Activated naive CD4-positive, alpha-beta T cell treated with Interleukin-2 at 50 U/mL for 16 hours (primary cell): Measurements from ENCODE around the gene ANKRD29.
A peak's percentile ranks its signal among the peaks of the same experiment; 100 is the strongest.

Experiments used
- DNase-seq: peaks from one replicate; pipeline ENCODE4 v3.0.0-alpha.2; 2020

The ANKRD29 gene

DNA sequence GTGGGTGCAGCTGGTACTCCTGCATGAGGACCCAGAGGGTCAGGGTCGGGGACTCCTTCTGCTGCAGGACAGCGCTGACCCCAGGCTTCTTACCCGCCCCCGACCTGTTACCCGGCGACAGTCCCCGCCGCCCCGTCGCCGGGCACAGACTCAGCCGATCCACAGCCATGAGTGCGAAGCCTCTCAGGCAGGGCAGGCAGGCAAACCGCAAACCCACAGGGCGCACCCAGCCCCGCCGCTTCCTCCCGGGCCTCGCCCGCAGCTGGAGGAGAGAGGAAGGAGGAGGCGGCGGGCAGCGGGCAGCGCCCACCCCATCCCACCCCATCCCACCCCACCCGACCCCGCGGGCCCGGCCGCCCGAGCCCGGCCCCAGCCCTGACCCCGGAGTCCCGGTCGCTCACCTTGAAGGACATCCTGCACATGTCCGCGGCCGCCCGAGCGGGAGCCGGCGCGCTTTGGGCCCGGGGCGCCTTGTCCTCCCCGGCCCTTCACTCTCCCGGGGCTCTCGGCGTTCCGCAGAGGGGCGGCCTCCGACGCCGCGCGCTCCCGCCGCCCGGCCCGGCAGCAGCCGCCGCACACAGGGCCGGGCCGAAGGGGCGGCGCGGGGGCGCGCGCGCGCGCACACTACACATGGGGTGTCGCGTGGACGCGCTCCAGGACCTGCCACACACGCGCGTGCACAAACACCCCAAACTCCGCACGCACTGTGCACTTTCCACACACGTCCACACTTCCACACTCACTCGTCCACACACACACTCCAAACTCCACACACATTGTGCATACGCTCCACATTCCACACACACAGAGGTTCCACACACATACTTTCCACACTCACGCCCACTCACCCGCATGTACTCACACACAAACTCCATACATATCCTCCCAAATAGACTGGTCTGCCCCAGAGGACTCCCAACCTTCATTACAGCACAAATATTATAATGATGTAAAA lies at the start of gene ANKRD29:
Gene ANKRD29, minus strand, starts transcription at position 603 of the 955 bp plus-strand sequence. Its CDS starts 181 bp downstream, at position 422.
- peak; percentile 50 for DNase-seq

DNA sequence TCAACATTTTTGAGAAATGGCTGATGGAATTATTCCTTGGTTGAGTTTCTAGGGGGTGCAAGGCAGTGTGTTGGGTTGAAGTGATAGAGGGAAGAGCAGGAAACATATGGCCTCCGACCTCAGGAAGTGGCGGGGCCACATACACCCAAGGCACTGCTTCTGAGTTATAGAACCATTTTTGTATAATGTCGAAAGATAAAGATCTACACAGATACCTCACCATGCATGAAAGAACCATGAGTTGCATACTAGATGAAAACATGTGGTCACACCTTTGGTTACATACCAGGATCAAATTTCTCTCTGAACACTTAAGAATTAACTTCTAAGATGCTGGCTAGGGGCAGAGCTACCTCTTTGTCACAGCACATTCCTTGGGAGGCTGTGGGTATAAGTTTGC lies 49.7 kb upstream of the ANKRD29 start:
- DNase-seq: no peak

DNA sequence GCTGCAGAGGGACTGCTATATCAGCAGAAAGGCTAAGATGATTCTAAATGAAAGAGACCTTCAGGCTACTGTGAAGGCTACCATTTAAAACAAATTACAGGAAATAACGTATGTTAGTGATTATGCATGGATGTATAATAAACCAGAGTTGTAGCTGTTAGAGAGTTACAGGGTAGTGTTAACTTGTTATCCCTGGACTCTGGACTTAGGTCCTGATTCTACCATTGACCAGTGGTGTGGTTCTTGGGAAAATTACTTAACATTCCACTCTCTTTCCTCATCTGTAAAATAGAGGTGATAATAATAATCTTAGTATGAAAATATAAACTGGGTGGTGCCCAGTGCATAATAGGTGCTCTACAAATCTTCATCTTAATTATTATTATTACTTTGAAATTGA lies 48.7 kb upstream of the ANKRD29 start:
- no peak for DNase-seq

- DNase-seq: no peak
Measured at GRCh38 chr18:23710946-23711345, 48.2 kb upstream of the ANKRD29 start.

- DNase-seq: no peak
Measured at GRCh38 chr18:23710068-23710527, 47.4 kb upstream of the ANKRD29 start.

DNA sequence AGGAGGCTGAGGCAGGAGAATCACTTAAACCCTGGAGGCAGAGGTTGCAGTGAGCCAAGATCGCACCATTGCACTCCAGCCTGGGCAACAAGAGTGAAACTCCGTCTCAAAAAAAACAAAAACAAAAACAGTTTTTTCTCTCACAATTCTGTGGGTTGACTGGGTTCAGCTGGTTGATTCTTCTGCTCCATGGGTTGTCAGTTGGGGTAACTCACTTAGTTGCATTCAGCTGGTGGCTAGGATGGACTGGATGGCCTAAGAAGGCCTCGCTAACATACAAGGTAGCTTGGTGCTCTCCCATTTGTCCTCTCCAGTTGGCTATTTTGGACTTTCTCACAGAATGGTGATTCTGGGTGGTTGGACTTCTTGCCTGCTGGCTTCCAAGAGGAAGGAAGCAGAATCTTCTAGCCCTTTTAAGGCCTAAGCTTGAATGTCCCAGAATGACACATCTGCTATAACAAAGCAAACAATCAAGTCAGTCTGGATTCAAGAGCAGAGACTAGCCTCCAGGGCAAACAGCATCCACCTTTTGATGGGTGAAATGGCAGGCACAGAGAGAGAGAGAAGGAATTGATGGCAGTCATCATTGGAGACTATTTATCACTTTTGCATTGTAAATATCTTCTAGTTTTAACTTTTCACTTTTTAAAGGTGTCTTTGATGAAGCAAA lies 44.4 kb upstream of the ANKRD29 start:
- DNase-seq: no peak

DNA sequence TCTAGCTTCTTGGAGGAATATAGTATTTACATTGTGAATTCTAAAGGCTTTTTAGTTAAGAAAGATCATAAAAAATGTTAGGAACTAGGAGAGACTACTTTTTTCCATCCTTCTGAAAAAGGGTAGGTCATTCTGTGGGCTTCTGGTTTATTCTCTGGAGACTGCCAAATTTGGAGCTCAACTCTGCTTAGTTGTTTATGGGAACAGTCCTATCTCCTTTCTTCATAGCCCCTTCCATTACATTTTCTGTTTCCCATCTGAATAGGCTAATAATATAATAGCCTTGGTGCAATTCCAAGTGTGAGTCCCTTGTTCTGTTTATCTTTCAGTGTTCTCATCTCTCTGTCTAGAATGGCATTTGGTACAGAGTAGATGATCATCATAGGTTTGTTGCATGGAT lies 42.1 kb upstream of the ANKRD29 start:
- DNase-seq: no peak

DNA sequence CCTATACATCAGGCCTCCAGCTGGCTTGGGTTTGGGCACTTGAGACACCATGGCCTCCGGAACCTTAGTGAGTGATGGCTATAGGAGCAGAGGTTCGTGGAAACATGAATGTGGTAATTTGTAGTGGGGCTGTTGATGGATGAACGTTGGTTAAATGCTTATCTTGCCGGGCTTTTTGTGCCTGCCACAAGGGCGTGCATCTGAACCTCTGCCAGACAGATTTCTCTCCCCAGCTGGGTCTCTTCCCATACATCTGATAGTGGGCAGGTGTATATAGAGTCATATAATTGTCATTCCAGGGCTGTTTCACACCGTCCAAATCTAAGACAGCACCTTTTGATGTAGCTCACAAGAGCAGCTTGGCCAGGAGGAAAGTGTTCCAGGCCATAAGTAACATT lies 41.3 kb upstream of the ANKRD29 start:
- DNase-seq: no peak

DNA sequence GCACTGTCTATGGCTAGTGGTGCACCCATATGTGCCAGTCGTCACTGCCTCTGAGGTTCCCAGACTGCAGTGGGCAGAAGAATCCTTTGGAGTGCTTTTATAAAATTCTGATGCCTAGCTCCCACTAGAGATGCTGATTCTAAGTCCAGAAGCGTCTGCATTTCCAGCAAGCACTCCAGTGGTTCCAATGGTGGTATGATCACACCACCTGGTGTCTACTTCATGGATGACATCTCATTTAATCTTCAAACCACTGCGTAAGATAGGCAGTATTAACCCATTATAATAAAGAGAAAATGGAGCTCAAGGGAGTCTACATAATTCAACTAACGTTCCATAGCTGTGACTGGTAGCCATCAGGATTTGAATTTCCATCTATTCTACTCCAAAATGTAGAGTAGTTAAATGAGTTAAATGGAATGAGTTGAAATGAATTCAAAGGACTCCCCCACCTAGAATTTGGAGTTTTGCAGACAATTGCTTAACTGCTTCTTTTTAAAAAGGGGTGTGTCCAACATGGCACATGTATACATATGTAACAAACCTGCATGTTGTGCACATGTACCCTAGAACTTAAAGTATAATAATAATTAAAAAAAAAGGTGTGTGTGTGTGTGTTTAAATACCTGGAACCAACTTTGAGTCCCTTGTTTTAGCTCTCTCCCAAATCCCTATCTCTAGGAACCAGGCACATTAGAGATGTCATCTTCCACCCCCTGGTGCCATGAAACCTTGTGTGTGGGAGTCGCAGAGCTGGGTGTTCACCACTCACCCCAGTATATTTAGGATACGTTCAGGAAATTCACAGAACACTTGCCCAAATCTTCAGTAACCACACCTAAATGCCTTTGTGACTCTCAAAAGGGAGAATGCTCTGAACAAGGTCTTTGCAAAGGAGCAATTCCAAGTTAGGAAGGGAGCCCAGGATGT lies 40.6 kb upstream of the ANKRD29 start:
- no peak for DNase-seq

DNA sequence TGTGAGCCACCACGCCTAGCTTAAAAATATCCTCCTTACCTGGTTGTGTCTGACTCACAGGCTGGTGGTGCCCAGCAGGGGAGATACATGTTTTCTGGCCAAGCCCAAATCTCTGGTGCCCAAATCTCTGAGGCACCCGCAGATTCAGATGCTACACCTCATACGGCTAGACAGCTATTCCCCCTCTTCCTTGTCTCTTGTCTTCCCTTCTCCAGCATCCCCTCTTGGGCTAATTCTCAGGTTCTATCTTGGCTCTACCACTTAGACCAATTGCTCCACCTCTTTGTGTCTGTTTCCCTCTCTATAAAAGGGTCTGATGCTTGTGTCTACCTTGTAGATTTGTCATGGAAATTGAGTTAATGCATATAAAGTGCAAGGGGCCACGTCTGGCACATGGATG lies 39.9 kb upstream of the ANKRD29 start:
- DNase-seq: no peak

DNA sequence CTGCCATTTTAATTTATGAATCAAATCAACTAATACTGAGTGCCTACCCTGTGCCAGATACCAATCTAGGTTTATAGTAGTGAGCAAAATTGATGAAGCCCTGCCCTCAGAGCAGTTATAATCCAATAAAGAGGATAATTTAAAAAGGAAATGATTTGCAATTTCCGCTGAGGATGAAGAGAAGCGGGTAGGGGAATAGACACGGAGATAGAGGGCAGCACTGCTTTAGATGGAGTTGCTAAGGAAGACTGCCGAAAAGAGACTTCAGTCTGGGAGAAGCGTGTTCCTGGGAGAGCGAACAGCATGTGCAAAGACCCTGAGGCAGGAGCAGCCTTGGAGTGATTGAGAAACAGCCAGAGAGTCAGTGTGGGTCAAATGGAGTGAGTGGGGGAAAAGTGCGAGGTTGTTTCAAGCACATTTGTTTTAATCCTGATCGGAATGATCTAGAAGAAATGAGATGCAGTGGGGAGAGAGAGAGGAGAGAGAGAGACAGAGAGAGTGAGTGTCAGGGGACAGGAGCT lies 38.9 kb upstream of the ANKRD29 start:
- DNase-seq: no peak

DNA sequence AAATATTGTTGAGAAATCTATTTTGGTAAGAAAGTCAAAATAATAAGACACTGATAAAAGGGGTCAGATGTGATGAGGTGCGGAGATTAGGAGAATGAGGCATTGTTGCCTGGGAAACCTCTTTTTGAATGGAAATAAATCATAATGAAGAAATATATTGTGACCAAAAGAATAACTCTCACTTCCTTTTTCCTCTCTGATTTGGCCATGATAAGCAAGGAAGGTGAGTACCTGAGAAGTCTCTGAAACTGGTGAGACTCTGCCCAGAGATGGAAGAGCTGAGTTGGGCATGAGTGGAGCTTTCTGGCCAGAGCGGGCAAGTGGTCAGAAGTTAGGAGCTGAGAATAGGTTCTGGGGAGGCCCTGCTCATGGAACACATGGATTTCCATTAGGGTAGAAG lies 38.3 kb upstream of the ANKRD29 start:
- no peak for DNase-seq

GRCh38 chr18:23694637-23695430 lies 32.1 kb upstream of the ANKRD29 start:
- DNase-seq: no peak

DNA sequence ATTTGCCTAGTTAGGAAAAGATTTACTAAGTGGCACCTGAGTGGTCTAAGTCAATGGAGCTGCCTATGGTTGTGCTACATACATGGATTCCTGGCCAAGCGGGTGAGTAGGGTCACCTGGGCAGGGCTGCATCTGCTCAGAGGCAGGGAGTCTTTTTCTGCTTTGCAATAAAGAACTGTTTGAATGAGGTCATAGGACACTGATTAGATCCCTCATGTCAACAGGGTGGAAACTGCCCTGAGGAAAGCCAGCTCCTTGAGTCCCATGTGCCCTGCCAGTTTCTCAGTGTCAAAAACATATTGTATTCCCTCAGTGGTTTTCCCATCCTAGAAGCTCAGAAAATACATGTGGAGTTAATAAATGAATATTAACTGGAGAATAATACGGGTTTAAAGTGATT lies 31.1 kb upstream of the ANKRD29 start:
- no peak for DNase-seq

GRCh38 chr18:23690505-23691068 lies 27.9 kb upstream of the ANKRD29 start:
- no peak for DNase-seq

GRCh38 chr18:23689616-23690504 lies 27.1 kb upstream of the ANKRD29 start:
- DNase-seq: no peak

DNA sequence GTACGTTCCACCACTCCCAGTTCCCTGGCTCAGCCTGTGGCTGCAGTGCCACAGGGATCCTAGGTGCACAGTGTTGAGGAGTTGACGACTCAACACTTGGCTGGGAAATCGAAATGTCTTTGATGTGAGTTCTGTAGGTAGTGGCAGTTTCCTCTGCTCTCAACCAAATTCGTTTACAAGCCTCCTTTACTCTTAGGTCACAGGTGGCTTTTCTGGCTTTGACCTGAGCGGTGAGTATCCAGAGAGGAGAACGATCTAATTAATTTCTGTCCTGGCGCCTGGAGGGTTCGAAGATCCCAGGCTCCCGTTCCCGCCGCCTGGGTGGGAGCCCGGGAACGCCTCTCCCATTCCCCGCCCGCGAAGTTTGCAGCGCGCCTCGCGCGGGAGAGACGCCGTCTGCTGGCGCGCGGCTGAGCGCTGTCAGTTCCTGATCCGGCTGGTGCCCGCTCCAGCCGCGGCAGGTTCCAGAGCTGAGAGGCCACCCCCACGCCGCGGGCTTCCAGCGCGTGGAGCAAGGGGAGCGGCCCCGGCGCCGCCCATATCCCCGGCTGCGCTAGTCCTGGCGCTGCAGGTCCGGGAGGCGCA lies 26.4 kb upstream of the ANKRD29 start, which contains the start of gene LAMA3:
Gene LAMA3, plus strand, starts transcription at position 423 of the 585 bp plus-strand sequence. CDS start 231 bp downstream, outside the sequence.
- peak; percentile 37 for DNase-seq

- no peak for DNase-seq
Measured at GRCh38 chr18:23688528-23688927, 25.8 kb upstream of the ANKRD29 start.

DNA sequence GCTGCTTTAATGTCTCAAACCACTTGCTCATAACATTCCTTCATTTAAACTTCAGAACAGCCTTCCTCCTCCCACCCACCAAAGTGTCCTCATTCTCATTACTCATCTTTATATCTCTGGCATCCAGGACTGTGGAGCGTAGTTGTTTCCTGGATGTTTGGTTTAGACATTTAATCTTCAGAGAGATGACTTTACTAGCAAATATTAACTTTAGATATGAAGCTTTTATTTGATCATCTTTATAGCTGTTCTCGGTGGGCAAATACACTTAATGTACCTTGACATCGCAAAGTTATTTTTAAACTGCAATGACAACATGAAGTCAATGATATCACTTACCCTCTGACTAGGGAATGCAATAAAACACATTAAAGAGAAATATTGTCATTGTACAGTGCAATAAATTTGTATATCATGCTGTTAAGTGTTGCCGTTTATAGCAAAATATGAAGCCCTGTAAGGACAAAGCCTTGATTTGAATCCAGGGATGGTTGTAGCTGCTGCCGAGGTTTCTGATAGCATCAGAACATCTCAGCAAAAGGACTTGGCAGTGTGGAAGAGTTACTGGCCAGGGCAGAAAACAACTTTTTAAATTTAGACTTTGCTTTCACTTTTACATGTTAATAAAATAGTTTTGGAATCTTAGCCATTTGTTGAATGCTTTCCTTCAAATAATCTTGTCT lies 21.9 kb upstream of the ANKRD29 start:
- DNase-seq: no peak
